Fibroblast of lung (primary cell): ENCODE results near the gene RNF19B.

ENCODE experiments used
- CTCF ChIP-seq, 2 donors: IDR thresholded peaks in 1 of 2; conservative IDR thresholded peaks in 1 of 2; 1 replicate in 1 of 2; 2 replicates in 1 of 2; pipeline ENCODE4 v1.5.1; 2011 to 2012; ENCODE audit warnings: low read length in 2 of 2, control low read depth in 1 of 2, inconsistent platforms in 1 of 2, low read depth in 1 of 2, mild to moderate bottlenecking in 1 of 2
- EZH2 ChIP-seq: IDR thresholded peaks from 2 replicates; pipeline ENCODE4 v1.5.1; 2012; ENCODE audit warnings: low read length, control low read depth, mild to moderate bottlenecking; ENCODE audit errors: missing control alignments

GRCh38 chr1:32933742-32934322 lies 30.8 kb downstream of the RNF19B start:
- TF ChIP-seq CTCF (conservative IDR thresholded peaks at IDR 0.05 in 1 of 2, IDR thresholded peaks at IDR 0.05 in 1 of 2; ENCODE audit: low read depth in 1 of 2, low read length in 2 of 2), result no peak
- no peak for TF ChIP-seq EZH2
